ENCODE measurements around the gene HOXA6. TPM values are rescaled to one million over a fixed set of nuclear protein-coding genes. Genes with fewer than 3 reads are reported as not detected.

The HOXA6 gene
- total RNA-seq, 1 donor from 2014 or later: not detected

DNA sequence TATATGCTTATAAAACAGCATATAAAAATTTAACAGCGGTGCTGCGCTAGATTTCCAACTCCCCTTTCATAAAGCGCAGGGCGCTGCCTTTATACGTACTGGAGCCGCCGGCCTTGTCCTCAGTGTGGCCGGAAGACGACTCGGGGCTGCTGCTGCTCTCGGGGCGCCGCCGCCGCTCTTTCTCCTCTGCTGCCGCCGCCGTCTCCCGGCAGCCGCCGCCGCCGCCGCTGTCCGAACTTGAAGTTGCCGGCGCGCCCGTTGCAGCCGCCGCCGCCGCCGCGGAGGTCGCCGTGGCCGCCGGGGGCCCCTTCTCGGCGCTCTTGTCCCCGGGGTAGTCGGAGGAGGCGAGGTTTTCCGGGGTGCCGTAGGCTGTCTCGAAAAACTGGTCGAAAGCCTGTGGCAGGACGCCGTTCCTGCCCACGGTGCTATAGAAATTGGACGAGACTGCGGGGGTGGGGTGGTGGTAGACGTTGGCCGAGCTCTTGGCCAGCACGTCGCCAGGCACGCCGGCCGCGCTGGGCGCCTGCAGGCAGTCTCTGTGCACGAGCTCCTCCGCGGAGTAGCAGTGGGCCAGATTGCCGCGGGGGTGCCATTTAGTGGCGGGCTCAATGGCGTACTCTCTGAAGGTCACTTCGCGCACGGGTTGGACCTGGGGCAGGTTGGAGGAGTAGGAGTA is 36.9 kb upstream of the HOXA6 start:
- H3K27ac Mint-ChIP-seq: no peak overlapping the region
- TF ChIP-seq EZH2 (IDR thresholded peaks at IDR 0.05) (peak; percentile 47), EZH2phosphoT487 (IDR thresholded peaks at IDR 0.05) (peak; percentile 69)
- TF ChIP-seq, protein P1, sequence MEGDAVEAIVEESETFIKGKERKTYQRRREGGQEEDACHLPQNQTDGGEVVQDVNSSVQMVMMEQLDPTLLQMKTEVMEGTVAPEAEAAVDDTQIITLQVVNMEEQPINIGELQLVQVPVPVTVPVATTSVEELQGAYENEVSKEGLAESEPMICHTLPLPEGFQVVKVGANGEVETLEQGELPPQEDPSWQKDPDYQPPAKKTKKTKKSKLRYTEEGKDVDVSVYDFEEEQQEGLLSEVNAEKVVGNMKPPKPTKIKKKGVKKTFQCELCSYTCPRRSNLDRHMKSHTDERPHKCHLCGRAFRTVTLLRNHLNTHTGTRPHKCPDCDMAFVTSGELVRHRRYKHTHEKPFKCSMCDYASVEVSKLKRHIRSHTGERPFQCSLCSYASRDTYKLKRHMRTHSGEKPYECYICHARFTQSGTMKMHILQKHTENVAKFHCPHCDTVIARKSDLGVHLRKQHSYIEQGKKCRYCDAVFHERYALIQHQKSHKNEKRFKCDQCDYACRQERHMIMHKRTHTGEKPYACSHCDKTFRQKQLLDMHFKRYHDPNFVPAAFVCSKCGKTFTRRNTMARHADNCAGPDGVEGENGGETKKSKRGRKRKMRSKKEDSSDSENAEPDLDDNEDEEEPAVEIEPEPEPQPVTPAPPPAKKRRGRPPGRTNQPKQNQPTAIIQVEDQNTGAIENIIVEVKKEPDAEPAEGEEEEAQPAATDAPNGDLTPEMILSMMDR (IDR thresholded peaks at IDR 0.05): no peak
- peaks cover 100% of the 10 kb centered on the region for H3K27me3 ChIP-seq
- no peaks in the 10 kb centered on the region for H3K36me3 ChIP-seq
- peak overlapping the region; percentile 36 for H3K4me2 ChIP-seq
- H3K4me3 ChIP-seq: no peak overlapping the region
- H3K4me1 Mint-ChIP-seq: peaks cover 14% of the 10 kb centered on the region
- peaks cover 14% of the 10 kb centered on the region for H3K4me1 ChIP-seq
- peaks cover 100% of the 10 kb centered on the region for H4K20me1 ChIP-seq (ENCODE audit: low read depth)
- no peak overlapping the region for H2AFZ ChIP-seq (replicated peaks)
- H3K27ac ChIP-seq: no peak overlapping the region
- H3K9me3 Mint-ChIP-seq: peaks cover 11% of the 10 kb centered on the region
- H3K79me2 ChIP-seq (ENCODE audit: low read depth): no peaks in the 10 kb centered on the region
- H3K27me3 Mint-ChIP-seq (ENCODE audit: insufficient read depth, low read depth): peaks cover 94% of the 10 kb centered on the region
- H3K4me3 Mint-ChIP-seq: peak overlapping the region; percentile 55
- DNase-seq (ENCODE audit: low spot score): peak; percentile 48
- peaks cover 17% of the 10 kb centered on the region for H3F3A ChIP-seq (ENCODE audit: low read depth)
- no peaks in the 10 kb centered on the region for H3K9me3 ChIP-seq (ENCODE audit: low read depth)
- H3K9ac ChIP-seq: no peak overlapping the region
- H3K36me3 Mint-ChIP-seq: no peaks in the 10 kb centered on the region

GRCh38 chr7:27183682-27184336 is 36.2 kb upstream of the HOXA6 start:
- Mint-ChIP-seq H3K4me3 (peak overlapping the region; percentile 71), H3K27ac (no peak overlapping the region), H3K27me3 (ENCODE audit: insufficient read depth, low read depth) (peaks cover 94% of the 10 kb centered on the region), H3K4me1 (peaks cover 15% of the 10 kb centered on the region), H3K36me3 (no peaks in the 10 kb centered on the region), H3K9me3 (peaks cover 18% of the 10 kb centered on the region)
- Histone ChIP-seq H2AFZ (replicated peaks) (no peak overlapping the region), H3F3A (ENCODE audit: low read depth) (peaks cover 17% of the 10 kb centered on the region), H3K27ac (no peak overlapping the region), H3K4me3 (no peak overlapping the region), H3K27me3 (peaks cover 100% of the 10 kb centered on the region), H3K36me3 (no peaks in the 10 kb centered on the region), H3K4me2 (peak overlapping the region; percentile 57), H4K20me1 (ENCODE audit: low read depth) (peaks cover 100% of the 10 kb centered on the region), H3K9me3 (ENCODE audit: low read depth) (no peaks in the 10 kb centered on the region), H3K79me2 (ENCODE audit: low read depth) (no peaks in the 10 kb centered on the region), H3K4me1 (peaks cover 14% of the 10 kb centered on the region), H3K9ac (no peak overlapping the region)
- DNase-seq (ENCODE audit: low spot score): peak; percentile 57
- TF ChIP-seq EZH2 (IDR thresholded peaks at IDR 0.05) (peak; percentile 99), EZH2phosphoT487 (IDR thresholded peaks at IDR 0.05) (peak; percentile 88)
- TF ChIP-seq, protein P1 (IDR thresholded peaks at IDR 0.05): no peak

- H3K4me1 Mint-ChIP-seq: peaks cover 13% of the 10 kb centered on the region
- peaks cover 18% of the 10 kb centered on the region for H3K9me3 Mint-ChIP-seq
- no peak overlapping the region for H2AFZ ChIP-seq (replicated peaks)
- H3K27ac ChIP-seq: no peak overlapping the region
- no peak overlapping the region for H3K4me3 ChIP-seq
- no peak overlapping the region for H3K27ac Mint-ChIP-seq
- peaks cover 14% of the 10 kb centered on the region for H3K4me1 ChIP-seq
- H3K9me3 ChIP-seq (ENCODE audit: low read depth): no peaks in the 10 kb centered on the region
- no peak overlapping the region for H3K4me3 Mint-ChIP-seq
- TF ChIP-seq, protein P1 (IDR thresholded peaks at IDR 0.05): no peak
- TF ChIP-seq EZH2 (IDR thresholded peaks at IDR 0.05) (peak; percentile 97), EZH2phosphoT487 (IDR thresholded peaks at IDR 0.05) (peak; percentile 39)
- no peaks in the 10 kb centered on the region for H3K36me3 ChIP-seq
- no peaks in the 10 kb centered on the region for H3K36me3 Mint-ChIP-seq
- no peak overlapping the region for H3K9ac ChIP-seq
- peak overlapping the region; percentile 57 for H3K4me2 ChIP-seq
- H3F3A ChIP-seq (ENCODE audit: low read depth): peaks cover 17% of the 10 kb centered on the region
- peaks cover 100% of the 10 kb centered on the region for H4K20me1 ChIP-seq (ENCODE audit: low read depth)
- H3K27me3 ChIP-seq: peaks cover 100% of the 10 kb centered on the region
- peak; percentile 79 for DNase-seq (ENCODE audit: low spot score)
- H3K79me2 ChIP-seq (ENCODE audit: low read depth): no peaks in the 10 kb centered on the region
- peaks cover 95% of the 10 kb centered on the region for H3K27me3 Mint-ChIP-seq (ENCODE audit: insufficient read depth, low read depth)
Measured at GRCh38 chr7:27182861-27183681, 35.5 kb upstream of the HOXA6 start.

Data from neural progenitor cell (in vitro differentiated cells).